CD4-positive, alpha-beta T cell (primary cell): Measurements from ENCODE around the gene ADAM10. TPM values are rescaled to one million over a fixed set of nuclear protein-coding genes. Genes with fewer than 3 reads are reported as not detected.

Experiments used
- ATAC-seq: fragments of 200-7000 bp; cut with Tn5 transposase; one replicate; pipeline ENCODE4 v1.10.0; 2022; ENCODE audit warnings: mild to moderate bottlenecking; ENCODE audit not compliant: poor library complexity
- CTCF ChIA-PET: fragments of 350-600 bp; sonication (Branson Sonifier 250); formaldehyde crosslinking; loops from one replicate; lab custom pipeline; 2021; ENCODE audit warnings: antibody characterized with exemption, inconsistent platforms; lab: Charles Lee
- POLR2A ChIA-PET: fragments of 350-600 bp; sonication (Branson Sonifier 250); formaldehyde crosslinking; loops from one replicate; lab custom pipeline; 2021; ENCODE audit warnings: antibody characterized with exemption, inconsistent platforms; lab: Charles Lee
- DNase-seq, 14 experiments: peaks; one replicate each; pipeline ENCODE4 v3.0.0-alpha.2; 2013 to 2020; ENCODE audit warnings: mixed read lengths in 2 of 14
- H3K27ac ChIP-seq, 2 donors: one replicate each; pipeline versions ENCODE4 v1.5.1 to v1.7.0; 2013; ENCODE audit warnings: low read length in 2 of 2, low read depth in 1 of 2, mild to moderate bottlenecking in 1 of 2
- H3K27me3 ChIP-seq, 2 experiments: 1 replicate in 1 of 2; 2 replicates in 1 of 2; pipeline versions ENCODE4 v1.6.1 to v1.7.0; 2013; ENCODE audit warnings: low read length in 2 of 2, control low read depth in 1 of 2, mild to moderate bottlenecking in 1 of 2, moderate library complexity in 1 of 2; ENCODE audit not compliant: insufficient read depth in 2 of 2, control insufficient read depth in 1 of 2
- H3K36me3 ChIP-seq: one replicate; pipeline ENCODE4 v1.6.1; 2013; ENCODE audit warnings: low read length, control low read depth; ENCODE audit not compliant: insufficient read depth
- H3K4me1 ChIP-seq: one replicate; pipeline ENCODE4 v1.6.1; 2013; ENCODE audit warnings: low read length, control low read depth; ENCODE audit not compliant: insufficient read depth
- H3K4me3 ChIP-seq: one replicate; pipeline ENCODE4 v1.5.1; 2013; ENCODE audit warnings: mild to moderate bottlenecking, low read length, moderate library complexity
- H3K9me3 ChIP-seq, 2 experiments: 1 replicate in 1 of 2; 2 replicates in 1 of 2; pipeline versions ENCODE4 v1.6.1 to v1.7.0; 2013; ENCODE audit warnings: low read length in 2 of 2, mild to moderate bottlenecking in 2 of 2, control low read depth in 1 of 2, moderate library complexity in 1 of 2; ENCODE audit not compliant: control insufficient read depth in 1 of 2, insufficient read depth in 1 of 2
- H3K27ac Mint-ChIP-seq: one replicate; pipeline ENCODE4 v1.8.0; 2020; ENCODE audit warnings: mixed read lengths
- H3K27me3 Mint-ChIP-seq: one replicate; pipeline ENCODE4 v1.8.0; 2021; ENCODE audit warnings: mixed read lengths
- H3K36me3 Mint-ChIP-seq: one replicate; pipeline ENCODE4 v1.8.0; 2021; ENCODE audit warnings: low read depth, mixed read lengths
- H3K4me1 Mint-ChIP-seq: one replicate; pipeline ENCODE4 v1.8.0; 2021; ENCODE audit warnings: low read depth, mixed read lengths
- H3K4me3 Mint-ChIP-seq: one replicate; pipeline ENCODE4 v1.8.0; 2020; ENCODE audit warnings: mild to moderate bottlenecking, mixed read lengths
- H3K9me3 Mint-ChIP-seq: one replicate; pipeline ENCODE4 v1.8.0; 2020; ENCODE audit warnings: mixed read lengths
- intact Hi-C, 2 experiments: fragments of 100-400 bp; cut with DNase I in 1 of 2; cut with micrococcal nuclease in 1 of 2; formaldehyde crosslinking; loops; one replicate each; pipeline versions ENCODE4 v1.15.1 to v1.9.0; 2023 to 2025; cut with DNase I, micrococcal nuclease
- polyA plus RNA-seq, 2 donors: library from polyadenylated mRNA; unstranded; fragments of 120-200 nt; gene quantifications; one replicate each; pipeline ENCODE4 v1.2.1, GENCODE V29; 2013
- total RNA-seq, 174 experiments: library from RNA in 2 of 174; stranded (reverse) in 2 of 174; gene quantifications; one replicate each; pipeline ENCODE4 v1.2.3 and lab custom pipeline; 2021 to 2026
- TF ChIP-seq, protein P1 (sequence below): fragments of 200-600 bp; IDR thresholded peaks from one replicate; pipeline ENCODE4 v1.8.0; 2022; ENCODE audit warnings: antibody characterized with exemption, mild to moderate bottlenecking

The ADAM10 gene, protein sequence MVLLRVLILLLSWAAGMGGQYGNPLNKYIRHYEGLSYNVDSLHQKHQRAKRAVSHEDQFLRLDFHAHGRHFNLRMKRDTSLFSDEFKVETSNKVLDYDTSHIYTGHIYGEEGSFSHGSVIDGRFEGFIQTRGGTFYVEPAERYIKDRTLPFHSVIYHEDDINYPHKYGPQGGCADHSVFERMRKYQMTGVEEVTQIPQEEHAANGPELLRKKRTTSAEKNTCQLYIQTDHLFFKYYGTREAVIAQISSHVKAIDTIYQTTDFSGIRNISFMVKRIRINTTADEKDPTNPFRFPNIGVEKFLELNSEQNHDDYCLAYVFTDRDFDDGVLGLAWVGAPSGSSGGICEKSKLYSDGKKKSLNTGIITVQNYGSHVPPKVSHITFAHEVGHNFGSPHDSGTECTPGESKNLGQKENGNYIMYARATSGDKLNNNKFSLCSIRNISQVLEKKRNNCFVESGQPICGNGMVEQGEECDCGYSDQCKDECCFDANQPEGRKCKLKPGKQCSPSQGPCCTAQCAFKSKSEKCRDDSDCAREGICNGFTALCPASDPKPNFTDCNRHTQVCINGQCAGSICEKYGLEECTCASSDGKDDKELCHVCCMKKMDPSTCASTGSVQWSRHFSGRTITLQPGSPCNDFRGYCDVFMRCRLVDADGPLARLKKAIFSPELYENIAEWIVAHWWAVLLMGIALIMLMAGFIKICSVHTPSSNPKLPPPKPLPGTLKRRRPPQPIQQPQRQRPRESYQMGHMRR
- total RNA-seq (10 to 100 TPM; 70.5 to 80.4 TPM), total RNA-seq (lab: John Stamatoyannopoulos, UW) (43.9 to 279 (median 136) reads per million in 172 experiments)
- 127 TPM for polyA plus RNA-seq (2013, experiment 1 of 2)
- 103 TPM for polyA plus RNA-seq (2013, experiment 2 of 2)

GRCh38 chr15:58749532-58750337 lies at the start of gene ADAM10:
Gene ADAM10 (minus strand): TSS chr15:58749707. CDS start chr15:58749534, 173 bp downstream.
- ChIA-PET CTCF (interaction anchor here (1.7 to 4.2 kb wide), 3 partner anchors 15 to 21 kb away, joined by 3 to 38 read pairs (median 4); partner anchors contain the start of gene MINDY2), POLR2A (interaction anchor here (0.5 to 6.2 kb wide), 15 partner anchors 11 to 1648 kb away, joined by 3 to 179 read pairs (median 4); partner anchors contain the start of genes ANXA2 and MINDY2)
- Histone ChIP-seq H3K4me1 (peaks cover 19% of the 10 kb centered on the region), H3K27ac (peak within 1 kb of the TSS; percentile 73 to 81), H3K36me3 (no peaks in the 10 kb centered on the region), H3K9me3 (no peaks in the 10 kb centered on the region), H3K27me3 (no peaks in the 10 kb centered on the region), H3K4me3 (peak within 1 kb of the TSS; percentile 97)
- peak within 1 kb of the TSS; percentile 97 for H3K4me3 Mint-ChIP-seq
- DNase-seq (peak; percentile 92 to 99 (median 98)), ATAC-seq (peak; percentile 89)
- H3K27ac Mint-ChIP-seq = peak within 1 kb of the TSS; percentile 90
- peaks cover 46% of the 10 kb centered on the region for H3K4me1 Mint-ChIP-seq
- H3K27me3 Mint-ChIP-seq = no peaks in the 10 kb centered on the region
- H3K9me3 Mint-ChIP-seq = no peaks in the 10 kb centered on the region
- H3K36me3 Mint-ChIP-seq = peaks cover 15% of the 10 kb centered on the region
- intact Hi-C loops = loop anchor here (1.0 to 5.0 kb wide), 4 partner anchors 21 to 908 kb away; partner anchors contain the start of genes GTF2A2 (in 1 of the 2) and MINDY2 (in 1 of the 2)
- TF ChIP-seq, protein P1, sequence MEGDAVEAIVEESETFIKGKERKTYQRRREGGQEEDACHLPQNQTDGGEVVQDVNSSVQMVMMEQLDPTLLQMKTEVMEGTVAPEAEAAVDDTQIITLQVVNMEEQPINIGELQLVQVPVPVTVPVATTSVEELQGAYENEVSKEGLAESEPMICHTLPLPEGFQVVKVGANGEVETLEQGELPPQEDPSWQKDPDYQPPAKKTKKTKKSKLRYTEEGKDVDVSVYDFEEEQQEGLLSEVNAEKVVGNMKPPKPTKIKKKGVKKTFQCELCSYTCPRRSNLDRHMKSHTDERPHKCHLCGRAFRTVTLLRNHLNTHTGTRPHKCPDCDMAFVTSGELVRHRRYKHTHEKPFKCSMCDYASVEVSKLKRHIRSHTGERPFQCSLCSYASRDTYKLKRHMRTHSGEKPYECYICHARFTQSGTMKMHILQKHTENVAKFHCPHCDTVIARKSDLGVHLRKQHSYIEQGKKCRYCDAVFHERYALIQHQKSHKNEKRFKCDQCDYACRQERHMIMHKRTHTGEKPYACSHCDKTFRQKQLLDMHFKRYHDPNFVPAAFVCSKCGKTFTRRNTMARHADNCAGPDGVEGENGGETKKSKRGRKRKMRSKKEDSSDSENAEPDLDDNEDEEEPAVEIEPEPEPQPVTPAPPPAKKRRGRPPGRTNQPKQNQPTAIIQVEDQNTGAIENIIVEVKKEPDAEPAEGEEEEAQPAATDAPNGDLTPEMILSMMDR = no peak

DNA sequence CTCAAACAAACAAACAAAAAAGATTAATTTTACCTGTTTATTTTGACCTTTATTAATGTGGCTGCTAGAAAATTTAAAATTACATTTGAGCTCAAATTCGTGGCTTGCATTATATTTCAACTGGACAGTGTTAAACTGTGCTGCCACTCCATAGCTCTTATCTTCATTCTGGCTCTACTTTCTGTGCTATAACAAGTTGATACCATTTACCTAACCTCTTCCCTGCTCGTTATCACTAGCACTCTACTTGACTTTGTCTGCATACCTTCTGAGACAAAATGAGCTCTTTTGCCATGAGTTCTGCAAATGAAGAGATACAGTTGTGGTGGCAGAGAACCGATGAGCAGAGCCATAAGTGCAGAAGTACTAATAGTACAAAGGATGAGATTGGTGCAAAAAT lies 48.0 kb upstream of the ADAM10 start:
- H3K9me3 Mint-ChIP-seq = no peaks in the 10 kb centered on the region
- no peak overlapping the region for H3K4me3 Mint-ChIP-seq
- no peak overlapping the region for H3K27ac Mint-ChIP-seq
- H3K27me3 Mint-ChIP-seq = no peaks in the 10 kb centered on the region
- peaks cover 22% of the 10 kb centered on the region for H3K36me3 Mint-ChIP-seq
- DNase-seq = no peak
- intact Hi-C loops = loop anchor here in 1 of 2 experiments (10.0 kb wide), 1 partner anchor 113 kb away; no protein-coding TSS in a partner anchor
- Histone ChIP-seq H3K4me3 (no peak overlapping the region), H3K4me1 (no peaks in the 10 kb centered on the region), H3K36me3 (peaks cover under 1% of the 10 kb centered on the region), H3K9me3 (no peaks in the 10 kb centered on the region), H3K27ac (no peak overlapping the region), H3K27me3 (no peaks in the 10 kb centered on the region)
- no peak for ATAC-seq
- peaks cover 13% of the 10 kb centered on the region for H3K4me1 Mint-ChIP-seq
- CTCF ChIA-PET = no interaction called here
- TF ChIP-seq, protein P1 = no peak
- POLR2A ChIA-PET = no interaction called here
